HCT116 (cell line): ENCODE results near the gene FBH1. TPM values are rescaled to one million over a fixed set of nuclear protein-coding genes. Genes with fewer than 3 reads are reported as not detected.

ENCODE experiments used
- ATAC-seq: fragments of 200-7000 bp; cut with Tn5 transposase; 2 replicates; pipeline ENCODE4 v1.9.1; 2020; ENCODE audit warnings: mild to moderate bottlenecking, moderate library complexity
- BruUV-seq: library from RNA; stranded (reverse); fragments of 400-500 nt; replicated peaks from 2 replicates; lab custom pipeline; 2021; lab: Mats Ljungman, UMichigan
- CTCF ChIA-PET: fragments of 300-600 bp; sonication (Branson Sonifier 250); formaldehyde crosslinking; loops from one replicate; lab custom pipeline; 2021; ENCODE audit warnings: antibody characterized with exemption; lab: Charles Lee
- POLR2A ChIA-PET: fragments of 300-600, 350-600 bp; sonication (Branson Sonifier 250); formaldehyde crosslinking; loops from one replicate; lab custom pipeline; 2021; ENCODE audit warnings: antibody characterized with exemption; lab: Charles Lee
- RAD21 ChIA-PET, 2 experiments: fragments of 300-600 bp; sonication (Branson Sonifier 250); formaldehyde crosslinking; loops; one replicate each; lab custom pipeline; 2023; ENCODE audit warnings: low total read pairs in 2 of 2; ENCODE audit not compliant: uncharacterized antibody in 2 of 2, unreplicated experiment in 2 of 2, low non-redundant PET in 1 of 2; lab: Charles Lee
- DNase-seq: peaks from one replicate; pipeline ENCODE4 v3.0.0-alpha.2; 2010; ENCODE audit warnings: low read depth, low spot score
- H2AFZ ChIP-seq: fragments of 200-600 bp; shearing (Covaris generic), sonication (generic); 2 replicates; pipeline ENCODE4 v1.6.1; 2017; ENCODE audit warnings: low read depth, mixed run types, mixed read lengths, antibody characterized with exemption, low read length; ENCODE audit not compliant: poor library complexity, severe bottlenecking
- H3K27ac ChIP-seq: 2 replicates; pipeline ENCODE4 v1.5.1; 2012; ENCODE audit warnings: low read depth, low read length
- H3K27me3 ChIP-seq: fragments of 200-600 bp; sonication (generic); 2 replicates; pipeline ENCODE4 v1.6.1; 2016; ENCODE audit warnings: mixed run types, low read length, mixed read lengths; ENCODE audit not compliant: insufficient read depth
- H3K36me3 ChIP-seq, 2 experiments: fragments of 200-500 bp in 1 of 2; fragments of 200-600 bp in 1 of 2; sonication (Bioruptor generic) in 1 of 2; sonication (generic) in 1 of 2; 2 replicates each; pipeline versions ENCODE4 v1.5.1 to v1.6.1; 2014 to 2016; ENCODE audit warnings: low read length in 2 of 2, inconsistent platforms in 1 of 2, mixed read lengths in 1 of 2, mixed run types in 1 of 2; ENCODE audit not compliant: insufficient read depth in 2 of 2, control insufficient read depth in 1 of 2
- H3K4me1 ChIP-seq, 2 experiments: fragments of 200-600 bp in 1 of 2; sonication (generic) in 1 of 2; 2 replicates each; pipeline versions ENCODE4 v1.5.1 to v1.6.1; 2012 to 2017; ENCODE audit warnings: low read length in 2 of 2, inconsistent platforms in 1 of 2, mild to moderate bottlenecking in 1 of 2, mixed read lengths in 1 of 2, mixed run types in 1 of 2, moderate library complexity in 1 of 2; ENCODE audit not compliant: insufficient read depth in 2 of 2, control insufficient read depth in 1 of 2
- H3K4me2 ChIP-seq: fragments of 200-600 bp; sonication (generic); 2 replicates; pipeline ENCODE4 v1.6.1; 2017; ENCODE audit warnings: mixed run types, low read length, mixed read lengths
- H3K4me3 ChIP-seq, 2 experiments: fragments of 200-600 bp in 1 of 2; sonication (generic) in 1 of 2; replicated peaks in 1 of 2; 2 replicates each; pipeline ENCODE4 v1.5.1; 2011 to 2016; ENCODE audit warnings: low read length in 2 of 2, control low read depth in 1 of 2, low read depth in 1 of 2, mild to moderate bottlenecking in 1 of 2, mixed read lengths in 1 of 2, mixed run types in 1 of 2
- H3K79me2 ChIP-seq: fragments of 200-600 bp; sonication (generic); 2 replicates; pipeline ENCODE4 v1.6.1; 2017; ENCODE audit warnings: mild to moderate bottlenecking, mixed run types, low read length, moderate library complexity, mixed read lengths; ENCODE audit not compliant: insufficient read depth
- H3K9ac ChIP-seq: fragments of 200-600 bp; sonication (generic); 2 replicates; pipeline ENCODE4 v1.6.1; 2016; ENCODE audit warnings: low read length, mixed read lengths
- H3K9me2 ChIP-seq: fragments of 200-600 bp; sonication (generic), shearing (Covaris generic); 2 replicates; pipeline ENCODE4 v1.6.1; 2017; ENCODE audit warnings: mixed run types, mild to moderate bottlenecking, moderate library complexity; ENCODE audit not compliant: insufficient read depth
- H3K9me3 ChIP-seq, 2 experiments: fragments of 200-500 bp in 1 of 2; fragments of 200-600 bp in 1 of 2; sonication (Bioruptor generic) in 1 of 2; sonication (generic) in 1 of 2; 2 replicates each; pipeline ENCODE4 v1.6.1; 2014 to 2017; ENCODE audit warnings: low read length in 2 of 2, mixed read lengths in 2 of 2, inconsistent platforms in 1 of 2, low read depth in 1 of 2, mild to moderate bottlenecking in 1 of 2, mixed run types in 1 of 2, moderate library complexity in 1 of 2; ENCODE audit not compliant: control insufficient read depth in 1 of 2, insufficient read depth in 1 of 2
- H4K20me1 ChIP-seq: fragments of 200-600 bp; sonication (generic), shearing (Covaris generic); 2 replicates; pipeline ENCODE4 v1.6.1; 2017; ENCODE audit warnings: mixed run types, mild to moderate bottlenecking, moderate library complexity; ENCODE audit not compliant: insufficient read depth
- CBX3 ChIP-seq: IDR thresholded peaks from 2 replicates; pipeline ENCODE4 v1.6.1; 2012; ENCODE audit warnings: low read depth
- CEBPB ChIP-seq: IDR thresholded peaks from 2 replicates; pipeline ENCODE4 v1.6.1; 2012; ENCODE audit warnings: low read depth
- CTCF ChIP-seq, 3 experiments: fragments of 200-600 bp in 1 of 3; sonication (generic) in 1 of 3; IDR thresholded peaks in 2 of 3; conservative IDR thresholded peaks in 1 of 3; 2 replicates each; pipeline ENCODE4 v1.5.1; 2012 to 2017; ENCODE audit warnings: low read depth in 2 of 3, low read length in 2 of 3, antibody characterized with exemption in 1 of 3, borderline replicate concordance in 1 of 3, control low read depth in 1 of 3, mild to moderate bottlenecking in 1 of 3, mixed read lengths in 1 of 3, mixed run types in 1 of 3, moderate library complexity in 1 of 3; ENCODE audit not compliant: insufficient read depth in 1 of 3
- EGR1 ChIP-seq: IDR thresholded peaks from 2 replicates; pipeline ENCODE4 v1.6.1; 2012; ENCODE audit warnings: low read depth
- ELF1 ChIP-seq: IDR thresholded peaks from 2 replicates; pipeline ENCODE4 v1.6.1; 2012; ENCODE audit warnings: low read depth, borderline replicate concordance
- EZH2 ChIP-seq: fragments of 200-600 bp; sonication (generic); IDR thresholded peaks from 2 replicates; pipeline ENCODE4 v1.6.1; 2017; ENCODE audit warnings: antibody characterized with exemption, mixed run types
- JUND ChIP-seq: IDR thresholded peaks from 2 replicates; pipeline ENCODE4 v1.6.1; 2012
- POLR2A ChIP-seq: IDR thresholded peaks from 2 replicates; pipeline ENCODE4 v1.7.0; 2011; ENCODE audit warnings: borderline replicate concordance; ENCODE audit not compliant: insufficient read depth, insufficient read length; ENCODE audit errors: extremely low read depth
- POLR2AphosphoS5 ChIP-seq: IDR thresholded peaks from 2 replicates; pipeline ENCODE4 v1.6.1; 2011; ENCODE audit warnings: mild to moderate bottlenecking, low read depth, low read length, moderate library complexity
- RAD21 ChIP-seq: IDR thresholded peaks from 2 replicates; pipeline ENCODE4 v1.6.1; 2012; ENCODE audit warnings: low read depth, mild to moderate bottlenecking
- REST ChIP-seq: IDR thresholded peaks from 2 replicates; pipeline ENCODE4 v1.6.1; 2012; ENCODE audit warnings: low read depth
- SIN3A ChIP-seq: IDR thresholded peaks from 2 replicates; pipeline ENCODE4 v1.6.1; 2012; ENCODE audit warnings: low read depth
- TCF7L2 ChIP-seq: IDR thresholded peaks from 2 replicates; pipeline ENCODE4 v1.7.0; 2011; ENCODE audit warnings: borderline replicate concordance, inconsistent platforms; ENCODE audit not compliant: insufficient read depth, insufficient read length; ENCODE audit errors: extremely low read depth
- YY1 ChIP-seq: IDR thresholded peaks from 2 replicates; pipeline ENCODE4 v1.6.1; 2011; ENCODE audit warnings: low read length, low read depth, moderate library complexity, mild to moderate bottlenecking; ENCODE audit not compliant: insufficient replicate concordance; ENCODE audit errors: extremely low read depth
- ZNF274 ChIP-seq: fragments of 200-500 bp; sonication (Bioruptor generic); IDR thresholded peaks from 2 replicates; pipeline ENCODE4 v1.6.1; 2014; ENCODE audit warnings: mild to moderate bottlenecking, low read depth, low read length, inconsistent platforms
- intact Hi-C: fragments of 100-400 bp; cut with micrococcal nuclease; formaldehyde crosslinking; loops from 2 replicates; pipeline ENCODE4 v1.10.0; 2022
- total RNA-seq: library from RNA; stranded (reverse); gene quantifications from one replicate; pipeline ENCODE4 v1.2.1, GENCODE V29; 2021; ENCODE audit not compliant: unreplicated experiment
- TF ChIP-seq, protein P1 (sequence below): IDR thresholded peaks from 2 replicates; pipeline ENCODE4 v1.6.1; 2011; ENCODE audit warnings: mild to moderate bottlenecking, low read length, moderate library complexity; ENCODE audit not compliant: insufficient replicate concordance; ENCODE audit errors: extremely low read depth
- TF ChIP-seq, protein P2 (sequence below): IDR thresholded peaks from 2 replicates; pipeline ENCODE4 v1.6.1; 2012
- TF ChIP-seq, protein P3 (sequence below): IDR thresholded peaks from 2 replicates; pipeline ENCODE4 v1.6.1; 2012

The FBH1 gene
- total RNA-seq, 1 experiment from 2014 or later, result 70.2 TPM

DNA sequence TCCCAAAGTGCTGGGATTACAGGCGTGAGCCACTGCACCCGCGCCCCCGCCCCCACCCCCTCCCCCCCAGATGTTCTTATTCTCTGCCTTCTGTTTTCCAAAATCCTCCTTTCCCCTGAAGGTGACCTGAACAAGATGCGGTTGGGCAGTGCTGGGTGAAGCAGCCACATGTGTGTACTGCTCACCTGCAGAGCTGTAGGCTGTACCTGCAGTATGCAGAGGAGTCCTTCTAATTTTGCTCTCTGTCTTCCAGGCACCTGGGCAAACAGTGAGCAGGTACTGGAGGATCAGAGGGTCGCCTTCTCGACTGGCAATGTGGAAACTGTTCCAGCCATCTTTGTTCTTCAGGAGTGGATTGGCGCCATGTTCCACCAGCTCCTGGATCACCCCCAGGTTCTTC, 2.4 kb upstream of the FBH1 start:
- Histone ChIP-seq H4K20me1 (no peaks in the 10 kb centered on the region), H3K4me1 (peaks cover 11 to 20% of the 10 kb centered on the region in 2 experiments; a peak in 3 of 4 replicates), H3K36me3 (peaks cover 23 to 32% of the 10 kb centered on the region in 2 experiments; a peak in 3 of 4 replicates), H3K9me3 (no peaks in the 10 kb centered on the region), H3K9me2 (no peaks in the 10 kb centered on the region), H3K79me2 (peaks cover 38% of the 10 kb centered on the region), H3K9ac (no peak overlapping the region), H3K4me3 (no peak overlapping the region), H2AFZ (no peak overlapping the region), H3K27me3 (no peaks in the 10 kb centered on the region), H3K4me2 (peak overlapping the region; percentile 97; the same call in 1 of the 2 replicates), H3K27ac (no peak overlapping the region)
- POLR2A ChIA-PET, result no interaction called here
- intact Hi-C loops, result no loop called here
- ATAC-seq (no peak), DNase-seq (no peak)
- BruUV-seq, result no TSS peak
- RAD21 ChIA-PET, result no interaction called here
- no peak for TF ChIP-seq CEBPB
- no peak for TF ChIP-seq CTCF (IDR thresholded peaks at IDR 0.05 in 2 of 3, conservative IDR thresholded peaks at IDR 0.05 in 1 of 3; ENCODE audit: borderline replicate concordance in 1 of 3, insufficient read depth in 1 of 3, low read depth in 2 of 3, low read length in 2 of 3)
- no peak for TF ChIP-seq EGR1
- TF ChIP-seq ZNF274, result no peak
- TF ChIP-seq ELF1, result no peak
- TF ChIP-seq, protein P1, sequence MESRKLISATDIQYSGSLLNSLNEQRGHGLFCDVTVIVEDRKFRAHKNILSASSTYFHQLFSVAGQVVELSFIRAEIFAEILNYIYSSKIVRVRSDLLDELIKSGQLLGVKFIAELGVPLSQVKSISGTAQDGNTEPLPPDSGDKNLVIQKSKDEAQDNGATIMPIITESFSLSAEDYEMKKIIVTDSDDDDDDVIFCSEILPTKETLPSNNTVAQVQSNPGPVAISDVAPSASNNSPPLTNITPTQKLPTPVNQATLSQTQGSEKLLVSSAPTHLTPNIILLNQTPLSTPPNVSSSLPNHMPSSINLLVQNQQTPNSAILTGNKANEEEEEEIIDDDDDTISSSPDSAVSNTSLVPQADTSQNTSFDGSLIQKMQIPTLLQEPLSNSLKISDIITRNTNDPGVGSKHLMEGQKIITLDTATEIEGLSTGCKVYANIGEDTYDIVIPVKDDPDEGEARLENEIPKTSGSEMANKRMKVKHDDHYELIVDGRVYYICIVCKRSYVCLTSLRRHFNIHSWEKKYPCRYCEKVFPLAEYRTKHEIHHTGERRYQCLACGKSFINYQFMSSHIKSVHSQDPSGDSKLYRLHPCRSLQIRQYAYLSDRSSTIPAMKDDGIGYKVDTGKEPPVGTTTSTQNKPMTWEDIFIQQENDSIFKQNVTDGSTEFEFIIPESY, result no peak
- TF ChIP-seq, protein P2, sequence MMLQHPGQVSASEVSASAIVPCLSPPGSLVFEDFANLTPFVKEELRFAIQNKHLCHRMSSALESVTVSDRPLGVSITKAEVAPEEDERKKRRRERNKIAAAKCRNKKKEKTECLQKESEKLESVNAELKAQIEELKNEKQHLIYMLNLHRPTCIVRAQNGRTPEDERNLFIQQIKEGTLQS, result no peak
- no peak for TF ChIP-seq REST
- TF ChIP-seq RAD21, result no peak
- TF ChIP-seq JUND, result no peak
- TF ChIP-seq CBX3, result no peak
- no peak for TF ChIP-seq POLR2AphosphoS5
- no peak for TF ChIP-seq EZH2
- TF ChIP-seq, protein P3, sequence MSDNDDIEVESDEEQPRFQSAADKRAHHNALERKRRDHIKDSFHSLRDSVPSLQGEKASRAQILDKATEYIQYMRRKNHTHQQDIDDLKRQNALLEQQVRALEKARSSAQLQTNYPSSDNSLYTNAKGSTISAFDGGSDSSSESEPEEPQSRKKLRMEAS, result no peak
- no peak for TF ChIP-seq POLR2A
- no peak for TF ChIP-seq SIN3A
- no peak for TF ChIP-seq TCF7L2
- TF ChIP-seq YY1, result no peak
- CTCF ChIA-PET, result no interaction called here
